Kidney (tissue), 14 donors: ENCODE data around the gene TESPA1. TPM values are rescaled to one million over a fixed set of nuclear protein-coding genes. Genes with fewer than 3 reads are reported as not detected.

Experiments used
- DNase-seq, 5 donors: peaks; one replicate each; pipeline ENCODE4 v3.0.0-alpha.2; 2013 to 2020
- FAIRE-seq: peaks from 2 replicates; lab custom pipeline; 2012; peaks lifted over from hg19 to GRCh38; lab: Jason Lieb, UNC
- H3K27ac ChIP-seq, 2 donors: one replicate each; pipeline ENCODE4 v1.7.0; 2013; ENCODE audit warnings: low read depth in 2 of 2, low read length in 2 of 2, inconsistent platforms in 1 of 2
- H3K27me3 ChIP-seq: one replicate; pipeline ENCODE4 v1.7.1; 2013; ENCODE audit warnings: low read length, inconsistent platforms; ENCODE audit not compliant: control insufficient read depth, insufficient read depth
- H3K36me3 ChIP-seq, 3 donors: one replicate each; pipeline versions ENCODE4 v1.7.0 to v1.7.1; 2013; ENCODE audit warnings: low read length in 3 of 3, control low read depth in 1 of 3, inconsistent platforms in 1 of 3; ENCODE audit not compliant: insufficient read depth in 3 of 3, control insufficient read depth in 2 of 3
- H3K4me1 ChIP-seq, 3 donors: one replicate each; pipeline versions ENCODE4 v1.7.0 to v1.7.1; 2013; ENCODE audit warnings: low read length in 3 of 3, inconsistent platforms in 1 of 3, low read depth in 1 of 3; ENCODE audit not compliant: control insufficient read depth in 2 of 3, insufficient read depth in 2 of 3
- H3K4me3 ChIP-seq, 3 donors: one replicate each; pipeline versions ENCODE4 v1.7.0 to v1.8.1; 2013; ENCODE audit warnings: low read length in 3 of 3, control low read depth in 1 of 3, inconsistent platforms in 1 of 3
- H3K9ac ChIP-seq, 3 donors: one replicate each; pipeline versions ENCODE4 v1.7.0 to v1.7.1; 2013; ENCODE audit warnings: low read length in 3 of 3, control low read depth in 1 of 3, inconsistent platforms in 1 of 3
- H3K9me3 ChIP-seq, 3 donors: one replicate each; pipeline versions ENCODE4 v1.7.0 to v1.7.1; 2013; ENCODE audit warnings: low read length in 3 of 3, control low read depth in 1 of 3, inconsistent platforms in 1 of 3; ENCODE audit not compliant: control insufficient read depth in 2 of 3, insufficient read depth in 1 of 3
- CTCF ChIP-seq: IDR thresholded peaks from 3 replicates; pipeline ENCODE4 v1.5.1; 2012; ENCODE audit warnings: mild to moderate bottlenecking, moderate library complexity, borderline replicate concordance; ENCODE audit not compliant: insufficient read depth; ENCODE audit errors: extremely low read depth
- intact Hi-C: fragments of 100-400 bp; cut with DNase I; formaldehyde crosslinking; loops from one replicate; pipeline ENCODE4 v1.11.1; 2022
- polyA plus RNA-seq: library from polyadenylated mRNA; stranded (reverse); fragments of 350-450 nt; fragmentation: Illumina TruSeq; extraction: RNeasy Lipid Tissue Mini Kit (QIAGEN cat#74804); gene quantifications from one replicate; pipeline ENCODE4 v1.2.3, GENCODE V29; 2014; ENCODE audit warnings: low read depth, low replicate concordance; ENCODE audit not compliant: insufficient read depth
- total RNA-seq: library from RNA; stranded (reverse); fragmentation: NEBNext Ultra II Directional; extraction: Animal tissue kit (Norgen Biotek cat#: 25700); gene quantifications from one replicate; pipeline ENCODE4 v1.2.1, GENCODE V29; 2021
- donor health status: control.
- donor health status: control.
- donor health status: control.
- donor health status: control.
- donor health status: control.
- donor health status: DM: yes; HTN: yes; CAD: no.
- donor health status: Normal renal cell carcinoma (clear cell type).

TESPA1 gene
- total and polyA plus RNA-seq, 2 donors from 2014 or later, result 4.9 TPM; not detected in 1

- DNase-seq (no peak), FAIRE-seq (no peak)
- no peak overlapping the region for H3K4me3 ChIP-seq
- no peak for TF ChIP-seq CTCF
- no peak overlapping the region for H3K27ac ChIP-seq
- intact Hi-C loops, result no loop called here
- H3K9ac ChIP-seq, result no peak overlapping the region
- no peaks in the 10 kb centered on the region for H3K9me3 ChIP-seq
- H3K27me3 ChIP-seq, result no peaks in the 10 kb centered on the region
- no peaks in the 10 kb centered on the region for H3K4me1 ChIP-seq
- H3K36me3 ChIP-seq, result no peaks in the 10 kb centered on the region
These were observed 943 bp downstream of the TESPA1 start for GRCh38 chr12:54983536-54984101.

DNA sequence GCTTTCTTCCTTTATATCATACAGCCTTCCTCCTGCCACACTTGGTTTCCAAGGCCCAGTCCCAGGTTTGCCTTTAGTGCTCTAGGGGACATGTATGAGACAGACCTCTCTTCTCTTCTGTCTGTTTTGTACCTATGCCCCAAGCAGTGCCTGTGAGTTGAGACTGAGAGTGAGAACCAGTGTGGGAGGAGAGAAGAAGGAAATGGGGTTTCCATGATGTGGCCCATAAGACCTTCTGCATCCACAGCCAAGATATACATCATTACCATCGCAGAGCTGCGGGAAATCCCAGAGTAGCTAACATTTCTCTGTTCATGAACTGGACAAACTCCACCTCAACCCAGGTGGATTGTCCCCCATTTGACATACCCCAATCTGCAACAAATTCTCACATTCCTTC lies 2.8 kb downstream of the TESPA1 start:
- DNase-seq (no peak), FAIRE-seq (no peak)
- H3K27ac ChIP-seq, result no peak overlapping the region
- H3K36me3 ChIP-seq, result no peaks in the 10 kb centered on the region
- no peaks in the 10 kb centered on the region for H3K27me3 ChIP-seq
- H3K4me1 ChIP-seq, result no peaks in the 10 kb centered on the region
- no peak for TF ChIP-seq CTCF
- H3K4me3 ChIP-seq, result no peak overlapping the region
- H3K9ac ChIP-seq, result no peak overlapping the region
- intact Hi-C loops, result no loop called here
- H3K9me3 ChIP-seq, result no peaks in the 10 kb centered on the region

- Histone ChIP-seq H3K27me3 (no peaks in the 10 kb centered on the region), H3K27ac (no peak overlapping the region), H3K36me3 (no peaks in the 10 kb centered on the region), H3K4me3 (no peak overlapping the region), H3K9ac (no peak overlapping the region), H3K9me3 (no peaks in the 10 kb centered on the region), H3K4me1 (no peaks in the 10 kb centered on the region)
- FAIRE-seq (no peak), DNase-seq (no peak)
- intact Hi-C loops, result no loop called here
- no peak for TF ChIP-seq CTCF
These were observed 4.2 kb downstream of the TESPA1 start for GRCh38 chr12:54980341-54980740.

GRCh38 chr12:54977857-54978256 lies 6.7 kb downstream of the TESPA1 start:
- H3K4me1 ChIP-seq, result no peaks in the 10 kb centered on the region
- H3K27ac ChIP-seq, result no peak overlapping the region
- DNase-seq (no peak), FAIRE-seq (no peak)
- no peaks in the 10 kb centered on the region for H3K27me3 ChIP-seq
- intact Hi-C loops, result no loop called here
- H3K9me3 ChIP-seq, result no peaks in the 10 kb centered on the region
- H3K36me3 ChIP-seq, result no peaks in the 10 kb centered on the region
- no peak overlapping the region for H3K9ac ChIP-seq
- TF ChIP-seq CTCF, result no peak
- H3K4me3 ChIP-seq, result no peak overlapping the region
